DOHH2 (cell line): Measurements from ENCODE around the gene CD79A.

Source experiments
- EZH2phosphoT487 ChIP-seq: fragments of 200-600 bp; sonication (generic); IDR thresholded peaks from 2 replicates; pipeline ENCODE4 v1.6.1; 2017; ENCODE audit warnings: borderline replicate concordance, mild to moderate bottlenecking, antibody characterized with exemption, low read length, moderate library complexity, mixed read lengths
- TF ChIP-seq, protein P1 (sequence below): fragments of 200-600 bp; sonication (generic); IDR thresholded peaks from one replicate; pipeline ENCODE4 v1.5.1; 2014; ENCODE audit warnings: antibody characterized with exemption, mild to moderate bottlenecking, low read depth, low read length; ENCODE audit not compliant: poor library complexity, severe bottlenecking

- TF ChIP-seq, protein P1, sequence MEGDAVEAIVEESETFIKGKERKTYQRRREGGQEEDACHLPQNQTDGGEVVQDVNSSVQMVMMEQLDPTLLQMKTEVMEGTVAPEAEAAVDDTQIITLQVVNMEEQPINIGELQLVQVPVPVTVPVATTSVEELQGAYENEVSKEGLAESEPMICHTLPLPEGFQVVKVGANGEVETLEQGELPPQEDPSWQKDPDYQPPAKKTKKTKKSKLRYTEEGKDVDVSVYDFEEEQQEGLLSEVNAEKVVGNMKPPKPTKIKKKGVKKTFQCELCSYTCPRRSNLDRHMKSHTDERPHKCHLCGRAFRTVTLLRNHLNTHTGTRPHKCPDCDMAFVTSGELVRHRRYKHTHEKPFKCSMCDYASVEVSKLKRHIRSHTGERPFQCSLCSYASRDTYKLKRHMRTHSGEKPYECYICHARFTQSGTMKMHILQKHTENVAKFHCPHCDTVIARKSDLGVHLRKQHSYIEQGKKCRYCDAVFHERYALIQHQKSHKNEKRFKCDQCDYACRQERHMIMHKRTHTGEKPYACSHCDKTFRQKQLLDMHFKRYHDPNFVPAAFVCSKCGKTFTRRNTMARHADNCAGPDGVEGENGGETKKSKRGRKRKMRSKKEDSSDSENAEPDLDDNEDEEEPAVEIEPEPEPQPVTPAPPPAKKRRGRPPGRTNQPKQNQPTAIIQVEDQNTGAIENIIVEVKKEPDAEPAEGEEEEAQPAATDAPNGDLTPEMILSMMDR, result no peak
- TF ChIP-seq EZH2phosphoT487, result no peak
Observed at GRCh38 chr19:41844601-41845000, 32.5 kb upstream of the CD79A start, which contains the start of gene LYPD4.
